ENCODE data around the gene UPF2.
"Not testable (repeated sequence)": the region's sequence is repeated elsewhere in the genome, so short reads cannot be mapped to it uniquely, and the experiment has no call there.

The UPF2 gene

DNA sequence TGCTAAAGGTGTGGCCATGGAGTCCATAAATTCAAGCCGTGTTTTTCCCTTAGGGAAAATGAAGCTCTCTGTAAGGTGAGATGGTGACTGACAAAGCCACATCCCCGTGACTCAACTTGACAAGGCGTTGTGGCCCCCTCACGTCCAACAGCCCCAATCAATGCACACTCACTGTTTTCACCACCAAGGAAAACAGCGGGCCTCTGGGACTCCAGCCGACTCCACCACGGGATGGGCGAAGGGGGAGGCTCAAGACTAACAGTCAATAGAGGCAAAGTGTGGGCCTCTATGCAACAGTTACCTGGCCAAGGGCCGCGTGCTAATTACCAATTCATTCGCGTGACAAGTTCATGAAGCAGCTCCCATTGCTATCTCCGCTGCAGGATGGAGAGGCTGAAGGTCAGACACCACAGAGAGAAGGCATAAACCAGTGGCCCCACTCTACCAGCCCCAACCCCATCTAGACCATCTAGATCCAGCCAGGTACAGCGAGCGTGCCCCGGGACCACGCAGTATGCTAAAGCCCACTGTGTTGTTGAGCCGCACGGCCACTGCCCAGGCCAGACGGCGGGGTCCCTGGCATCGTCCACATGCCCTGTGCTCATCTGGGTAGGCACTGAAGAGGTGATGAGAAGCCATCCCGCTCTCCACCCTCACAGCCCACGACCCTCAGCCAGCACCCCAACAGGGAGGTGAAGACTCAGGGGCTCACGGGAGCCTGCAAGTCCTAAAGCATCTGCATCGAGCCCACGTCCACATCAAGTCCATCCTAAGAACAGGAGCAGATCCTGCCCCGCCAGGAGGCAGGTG, 143.3 kb downstream of the UPF2 start:
- no peak for TF ChIP-seq GATA1 (IDR thresholded peaks at IDR 0.05; ENCODE audit: low read depth, low read length)
- TF ChIP-seq POLR2A (IDR thresholded peaks at IDR 0.05; ENCODE audit: low read length): no peak
- no peak for DNase-seq

DNA sequence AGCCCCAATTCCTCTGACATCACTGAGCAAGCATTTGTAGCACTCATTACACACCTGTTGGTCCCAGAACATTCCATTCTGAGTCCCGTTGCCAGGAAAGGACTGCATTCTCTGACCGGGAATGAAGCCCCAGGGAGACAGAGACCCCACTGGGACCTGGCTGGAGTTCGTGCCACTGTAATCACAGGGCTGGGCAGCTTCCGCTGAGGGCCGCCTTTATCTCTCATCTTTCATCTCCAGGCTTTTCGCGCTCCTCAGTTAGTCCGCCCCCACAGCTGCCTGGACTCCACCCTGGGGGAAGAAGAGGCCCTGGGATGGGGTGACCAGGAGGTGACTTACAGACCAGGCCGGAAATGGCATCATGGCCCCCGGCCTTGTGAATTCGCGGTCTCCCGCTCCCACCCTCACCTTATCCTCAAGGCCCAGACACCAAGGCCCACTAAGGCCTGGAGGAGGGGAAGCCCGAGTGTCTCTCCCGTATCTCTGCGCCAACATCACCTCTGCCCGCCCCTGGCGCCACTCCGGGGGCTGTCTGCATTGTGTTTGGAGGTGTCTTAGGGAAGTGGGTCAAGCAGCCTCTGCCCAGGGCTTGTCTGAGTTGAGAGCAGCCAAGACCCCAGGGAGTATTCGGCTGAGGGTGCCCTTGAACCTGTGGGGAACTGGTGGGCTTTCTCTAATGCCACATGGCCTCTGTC, 144.1 kb downstream of the UPF2 start:
- DNase-seq: peak; percentile 90 to 94
- TF ChIP-seq POLR2A (IDR thresholded peaks at IDR 0.05; ENCODE audit: low read length) (peak; percentile 55), GATA1 (IDR thresholded peaks at IDR 0.05; ENCODE audit: low read depth, low read length) (peak; percentile 25)

DNA sequence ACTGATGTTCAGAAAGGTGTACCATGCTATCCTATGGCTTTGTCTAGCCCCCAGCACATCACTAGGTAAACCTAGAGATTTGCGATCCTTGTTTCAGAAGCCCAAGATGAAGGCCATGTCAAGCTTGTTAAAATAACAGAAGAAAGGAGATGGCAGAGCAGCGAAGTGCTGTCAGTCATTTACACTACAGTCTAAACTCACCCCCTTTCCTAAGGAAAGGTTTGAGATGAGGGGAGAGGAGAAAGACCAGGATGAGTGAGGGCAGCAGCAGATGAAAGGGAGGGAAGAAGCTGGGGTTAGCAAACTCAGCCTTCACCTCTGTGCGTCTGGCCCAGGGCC, 144.6 kb downstream of the UPF2 start:
- TF ChIP-seq GATA1 (IDR thresholded peaks at IDR 0.05; ENCODE audit: low read depth, low read length) (no peak), POLR2A (IDR thresholded peaks at IDR 0.05; ENCODE audit: low read length) (no peak)
- no peak for DNase-seq

- peak; percentile 29 to 56 for DNase-seq
- TF ChIP-seq GATA1 (IDR thresholded peaks at IDR 0.05; ENCODE audit: low read depth, low read length) (no peak), POLR2A (IDR thresholded peaks at IDR 0.05; ENCODE audit: low read length) (no peak)
Measured at GRCh38 chr10:11896549-11897200, 145.9 kb downstream of the UPF2 start.

- no peak for DNase-seq
- TF ChIP-seq POLR2A (IDR thresholded peaks at IDR 0.05; ENCODE audit: low read length) (no peak), GATA1 (IDR thresholded peaks at IDR 0.05; ENCODE audit: low read depth, low read length) (no peak)
Measured at GRCh38 chr10:11895598-11895997, 147.0 kb downstream of the UPF2 start.

- TF ChIP-seq POLR2A (IDR thresholded peaks at IDR 0.05; ENCODE audit: low read length) (no peak), GATA1 (IDR thresholded peaks at IDR 0.05; ENCODE audit: low read depth, low read length) (no peak)
Measured at GRCh38 chr10:11895108-11895466, 147.5 kb downstream of the UPF2 start.

GRCh38 chr10:11894381-11895107, 148.1 kb downstream of the UPF2 start:
- DNase-seq: no peak
- TF ChIP-seq POLR2A (IDR thresholded peaks at IDR 0.05; ENCODE audit: low read length) (no peak), GATA1 (IDR thresholded peaks at IDR 0.05; ENCODE audit: low read depth, low read length) (no peak)

More at GRCh38 chr10:11895108-11895466, 147.5 kb downstream of the UPF2 start:
- no peak for DNase-seq

DNA sequence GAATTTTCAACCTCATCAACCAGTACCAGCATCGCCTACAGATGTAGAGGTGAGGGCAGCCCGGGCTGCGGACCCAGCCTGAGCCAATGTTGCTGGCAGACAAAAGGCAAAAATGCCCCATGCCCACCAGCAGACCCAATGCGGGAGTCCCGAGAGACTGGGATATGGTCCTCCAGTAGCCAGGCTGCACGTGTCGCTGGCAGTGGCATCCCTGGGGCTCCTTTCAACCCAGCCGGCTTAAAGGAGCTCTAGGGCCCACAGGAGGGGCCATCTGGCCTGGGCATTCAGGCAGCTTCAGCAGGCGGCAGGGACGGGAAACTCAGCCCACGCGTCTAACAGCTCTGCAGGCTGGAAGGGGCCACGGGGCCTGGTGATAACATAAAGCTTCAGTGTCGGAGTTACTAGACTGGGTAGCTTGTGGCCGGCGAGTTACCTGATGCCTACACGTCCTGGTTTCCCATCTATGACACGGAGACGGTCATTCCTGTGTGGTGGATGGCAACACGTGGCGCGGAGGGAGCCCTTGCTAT, 148.8 kb downstream of the UPF2 start:
- TF ChIP-seq GATA1 (IDR thresholded peaks at IDR 0.05; ENCODE audit: low read depth, low read length) (no peak), POLR2A (IDR thresholded peaks at IDR 0.05; ENCODE audit: low read length) (no peak)
- no peak for DNase-seq

DNA sequence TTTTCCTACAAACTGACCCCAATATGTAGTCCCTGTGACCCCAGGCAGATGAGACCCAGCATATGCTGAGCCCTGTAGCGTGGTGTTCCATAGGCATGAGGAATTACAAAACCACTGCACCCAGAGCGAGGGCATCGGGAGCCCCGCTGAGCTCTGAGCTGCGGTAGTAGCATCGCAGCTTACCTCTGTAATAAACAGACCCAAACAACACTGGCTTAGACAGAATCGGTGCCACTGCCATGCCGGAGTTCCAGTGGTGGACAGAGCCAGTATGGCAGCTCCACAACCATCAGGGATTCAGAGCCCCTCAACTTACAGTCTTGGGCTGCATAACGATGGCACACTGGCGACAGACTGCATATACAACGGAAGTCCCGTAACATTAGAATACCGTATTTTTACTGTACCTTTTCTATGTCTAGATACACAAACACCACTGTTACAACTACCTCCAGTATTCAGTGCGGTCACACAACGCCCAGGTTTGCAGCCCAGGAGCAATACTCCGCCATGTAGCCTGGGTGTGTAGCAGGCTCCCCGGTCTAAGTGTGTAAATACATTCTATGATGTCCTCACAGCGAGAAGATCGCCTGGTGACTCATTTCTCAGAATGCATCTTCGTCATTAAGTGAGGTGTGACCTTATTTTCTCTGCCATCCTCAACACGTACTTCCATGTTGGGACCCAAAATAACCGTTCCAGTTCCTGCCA, 150.7 kb downstream of the UPF2 start:
- DNase-seq: no peak
- TF ChIP-seq POLR2A (IDR thresholded peaks at IDR 0.05; ENCODE audit: low read length) (no peak), GATA1 (IDR thresholded peaks at IDR 0.05; ENCODE audit: low read depth, low read length) (no peak)

DNA sequence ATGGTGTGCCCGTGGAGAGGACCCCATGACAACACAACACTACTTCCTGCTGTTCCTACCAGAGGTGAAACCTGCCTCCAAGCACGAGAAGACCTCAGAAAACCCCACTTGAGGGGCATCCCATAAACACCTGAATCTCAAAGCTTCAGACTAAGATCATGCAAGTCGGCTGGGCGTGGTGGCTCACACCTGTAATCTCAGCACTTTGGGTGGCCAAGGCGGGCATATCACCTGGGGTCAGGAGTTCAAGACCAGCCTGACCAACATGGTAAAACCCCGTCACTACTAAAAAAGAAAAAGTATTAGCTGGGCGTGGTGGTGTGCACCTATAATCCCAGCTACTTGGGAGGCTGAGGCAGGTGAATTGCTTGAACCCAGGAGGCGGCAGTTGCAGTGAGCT, 153.3 kb downstream of the UPF2 start:
- not testable (repeated sequence) for DNase-seq

DNA sequence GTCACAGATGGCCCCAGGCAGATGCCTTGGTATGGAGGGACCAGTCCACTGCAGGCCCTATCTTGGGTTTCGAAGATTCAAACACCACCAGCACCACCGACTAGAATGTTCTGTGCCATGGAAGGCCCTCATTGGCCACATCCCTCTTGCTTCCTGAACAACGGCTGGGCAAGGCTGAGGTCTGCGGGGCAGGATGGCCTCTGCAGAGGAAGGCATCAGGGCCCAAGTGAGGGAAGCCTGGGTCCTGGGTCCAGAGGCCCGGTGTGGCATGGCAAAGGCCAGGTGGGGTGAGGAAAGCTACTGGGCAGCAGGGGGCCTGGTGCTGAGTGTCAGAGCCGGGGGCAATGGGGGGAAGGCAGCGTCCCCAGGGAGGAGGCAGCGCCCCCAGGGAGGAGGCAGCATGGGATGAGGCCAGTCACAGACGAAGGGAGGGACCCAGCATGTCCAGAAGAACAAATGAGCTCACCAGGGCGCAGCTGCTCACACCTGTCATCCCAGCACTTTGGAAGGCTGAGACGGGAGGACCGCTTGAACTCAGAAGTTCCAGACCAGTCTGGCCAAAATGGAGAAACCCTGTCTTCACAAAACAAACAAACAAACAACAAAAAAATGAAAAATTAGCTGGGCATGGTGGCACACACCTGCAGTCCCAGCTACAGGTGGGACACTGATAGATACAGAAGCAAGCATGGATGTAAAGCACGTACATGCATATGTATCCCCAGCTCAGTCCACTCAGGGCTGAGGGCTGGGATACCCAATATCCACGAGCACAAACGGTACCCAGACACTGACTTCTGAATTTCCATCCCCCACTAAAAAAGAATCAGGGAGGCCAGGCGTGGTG, 155.0 kb downstream of the UPF2 start:
- no peak for TF ChIP-seq GATA1 (IDR thresholded peaks at IDR 0.05; ENCODE audit: low read depth, low read length)
- TF ChIP-seq POLR2A (IDR thresholded peaks at IDR 0.05; ENCODE audit: low read length): no peak
- DNase-seq: no peak

- TF ChIP-seq GATA1 (IDR thresholded peaks at IDR 0.05; ENCODE audit: low read depth, low read length): no peak
- TF ChIP-seq POLR2A (IDR thresholded peaks at IDR 0.05; ENCODE audit: low read length): no peak
- DNase-seq: peak; percentile 74 to 80
Measured at GRCh38 chr10:11886851-11887250, 155.8 kb downstream of the UPF2 start.
